Body of pancreas (tissue), 4 donors: ENCODE measurements around the gene OR8D1. TPM values are rescaled to one million over a fixed set of nuclear protein-coding genes. Genes with fewer than 3 reads are reported as not detected.

Experiments
- ATAC-seq: fragments of 150-250 bp; one replicate; pipeline ENCODE4 v1.9.1; 2016
- DNase-seq, 4 donors: peaks; one replicate each; pipeline ENCODE4 v3.0.0-alpha.2; 2019
- H3K27ac ChIP-seq, 4 donors: fragments of 200-600 bp; sonication (generic); 1 replicate in 3 of 4; 2 replicates in 1 of 4; pipeline versions ENCODE4 v1.5.1 to v1.6.1; 2016 to 2019; ENCODE audit warnings: mild to moderate bottlenecking in 1 of 4, mixed read lengths in 1 of 4, moderate library complexity in 1 of 4
- H3K27me3 ChIP-seq, 2 donors: fragments of 200-600 bp; sonication (generic); one replicate each; pipeline ENCODE4 v1.6.0; 2016; ENCODE audit warnings: mild to moderate bottlenecking in 1 of 2
- H3K36me3 ChIP-seq, 2 donors: fragments of 200-600 bp; sonication (generic); replicated peaks in 1 of 2; 2 replicates each; pipeline ENCODE4 v1.5.1; 2016; ENCODE audit warnings: low read depth in 2 of 2; ENCODE audit not compliant: insufficient read depth in 1 of 2
- H3K4me1 ChIP-seq: fragments of 200-600 bp; sonication (generic); one replicate; pipeline ENCODE4 v1.6.0; 2016
- H3K4me3 ChIP-seq, 2 donors: fragments of 200-600 bp; sonication (generic); 1 replicate in 1 of 2; 2 replicates in 1 of 2; pipeline ENCODE4 v1.5.1; 2016 to 2019
- H3K9me3 ChIP-seq, 3 donors: fragments of 200-600 bp; sonication (generic); 1 replicate in 2 of 3; 2 replicates in 1 of 3; pipeline ENCODE4 v1.5.1; 2016
- POLR2A ChIP-seq, 3 donors: fragments of 450-650 bp; IDR thresholded peaks; one replicate each; pipeline ENCODE4 v1.6.1; 2016; ENCODE audit warnings: antibody characterized with exemption in 3 of 3, mild to moderate bottlenecking in 2 of 3
- WGBS, 2 donors: methylation state at CpG; one replicate each; pipeline ENCODE4 v1.1.5; 2017; 5-methylcytosine and 5-hydroxymethylcytosine counted together
- intact Hi-C: fragments of 100-400 bp; cut with DNase I; formaldehyde crosslinking; loops from one replicate; pipeline ENCODE4 v1.15.1; 2023
- total RNA-seq, 2 donors: library from RNA; depleted of rRNA; stranded (reverse); fragments of >200 nt; gene quantifications; one replicate each; pipeline ENCODE4 v1.1.0, GENCODE V29; 2016
- TF ChIP-seq, protein P1 (sequence below), 7 experiments: fragments of 450-650 bp in 4 of 7; fragments of 200-600 bp in 3 of 7; sonication (generic) in 3 of 7; IDR thresholded peaks; one replicate each; pipeline ENCODE4 v1.5.1; 2016 to 2019; ENCODE audit warnings: antibody characterized with exemption in 7 of 7

OR8D1 gene
- total RNA-seq, 2 donors from 2014 or later: not detected

DNA sequence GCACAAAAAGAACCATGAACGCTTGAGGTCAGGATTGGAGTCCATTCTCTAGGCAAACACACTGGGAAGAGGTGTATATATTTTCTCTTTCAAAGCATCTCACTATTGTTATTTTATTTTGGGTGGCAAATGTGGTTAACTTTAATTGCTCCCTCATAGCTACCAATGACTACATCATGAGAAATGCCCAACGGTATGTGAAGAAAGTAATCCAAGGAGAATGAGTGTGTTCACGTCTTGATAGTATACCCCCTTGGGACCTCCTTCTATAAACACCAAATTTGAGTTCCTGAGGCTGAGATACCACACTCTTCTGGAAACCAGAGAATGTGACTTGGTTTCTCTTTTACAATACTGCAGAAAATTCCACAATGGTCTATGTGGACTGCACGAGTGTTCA, 15.8 kb downstream of the OR8D1 start:
- no peak for ATAC-seq
- WGBS, 2 donors: 80 to 88% methylated on average over 4 of the region's 4 CpGs
- no peak overlapping the region for H3K27ac ChIP-seq
- no peak for TF ChIP-seq POLR2A (IDR thresholded peaks at IDR 0.05)
- TF ChIP-seq, protein P1, sequence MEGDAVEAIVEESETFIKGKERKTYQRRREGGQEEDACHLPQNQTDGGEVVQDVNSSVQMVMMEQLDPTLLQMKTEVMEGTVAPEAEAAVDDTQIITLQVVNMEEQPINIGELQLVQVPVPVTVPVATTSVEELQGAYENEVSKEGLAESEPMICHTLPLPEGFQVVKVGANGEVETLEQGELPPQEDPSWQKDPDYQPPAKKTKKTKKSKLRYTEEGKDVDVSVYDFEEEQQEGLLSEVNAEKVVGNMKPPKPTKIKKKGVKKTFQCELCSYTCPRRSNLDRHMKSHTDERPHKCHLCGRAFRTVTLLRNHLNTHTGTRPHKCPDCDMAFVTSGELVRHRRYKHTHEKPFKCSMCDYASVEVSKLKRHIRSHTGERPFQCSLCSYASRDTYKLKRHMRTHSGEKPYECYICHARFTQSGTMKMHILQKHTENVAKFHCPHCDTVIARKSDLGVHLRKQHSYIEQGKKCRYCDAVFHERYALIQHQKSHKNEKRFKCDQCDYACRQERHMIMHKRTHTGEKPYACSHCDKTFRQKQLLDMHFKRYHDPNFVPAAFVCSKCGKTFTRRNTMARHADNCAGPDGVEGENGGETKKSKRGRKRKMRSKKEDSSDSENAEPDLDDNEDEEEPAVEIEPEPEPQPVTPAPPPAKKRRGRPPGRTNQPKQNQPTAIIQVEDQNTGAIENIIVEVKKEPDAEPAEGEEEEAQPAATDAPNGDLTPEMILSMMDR (IDR thresholded peaks at IDR 0.05): no peak
- no peaks in the 10 kb centered on the region for H3K36me3 ChIP-seq
- H3K4me1 ChIP-seq: no peaks in the 10 kb centered on the region
- DNase-seq: no peak
- H3K4me3 ChIP-seq: no peak overlapping the region
- no peaks in the 10 kb centered on the region for H3K9me3 ChIP-seq
- intact Hi-C loops: no loop called here
- H3K27me3 ChIP-seq: no peaks in the 10 kb centered on the region

DNA sequence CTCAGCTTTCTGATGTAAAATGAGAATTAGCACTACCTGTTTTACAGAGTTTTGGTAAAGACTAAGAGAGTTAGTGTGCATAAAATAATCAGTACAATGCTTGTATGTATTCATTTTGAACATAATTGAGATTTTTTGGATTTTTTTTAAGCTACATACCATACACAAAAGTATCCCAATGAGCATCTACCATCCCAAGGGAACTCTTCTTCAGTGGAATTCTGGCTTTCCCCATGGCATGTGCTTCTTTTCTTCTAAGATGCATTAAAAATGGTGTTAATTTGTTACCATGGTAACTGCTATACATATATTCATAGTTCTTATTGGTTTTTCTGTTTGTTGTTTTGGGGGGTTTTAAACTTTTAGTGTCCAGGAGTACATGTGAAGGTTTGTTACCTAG, 17.7 kb downstream of the OR8D1 start:
- ATAC-seq (no peak), DNase-seq (no peak)
- no peak for TF ChIP-seq POLR2A (IDR thresholded peaks at IDR 0.05)
- TF ChIP-seq, protein P1 (IDR thresholded peaks at IDR 0.05): no peak
- Histone ChIP-seq H3K27me3 (no peaks in the 10 kb centered on the region), H3K4me1 (no peaks in the 10 kb centered on the region), H3K9me3 (no peaks in the 10 kb centered on the region), H3K36me3 (no peaks in the 10 kb centered on the region), H3K27ac (no peak overlapping the region), H3K4me3 (no peak overlapping the region)
- intact Hi-C loops: no loop called here

DNA sequence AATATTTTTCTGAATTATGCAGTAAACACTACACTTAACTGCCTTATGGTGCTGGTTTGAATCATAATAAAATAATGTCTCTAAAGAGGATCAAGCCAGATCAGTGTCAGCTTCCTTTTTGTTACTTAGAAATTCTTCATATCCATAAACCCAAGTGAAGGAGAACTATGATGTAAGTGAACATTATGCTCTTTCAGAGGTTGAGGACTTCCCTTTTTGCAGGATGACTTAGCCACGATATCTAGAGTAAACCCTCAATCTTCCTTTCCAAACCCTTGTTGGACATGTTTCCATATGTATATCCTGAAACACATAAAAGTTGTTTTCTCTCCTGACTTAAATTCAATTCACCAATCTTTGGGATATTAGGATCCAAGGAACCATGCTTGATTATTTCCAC, 19.1 kb downstream of the OR8D1 start:
- 52 to 71% methylated on average over 1 of the region's 1 CpG for WGBS, 2 donors

DNA sequence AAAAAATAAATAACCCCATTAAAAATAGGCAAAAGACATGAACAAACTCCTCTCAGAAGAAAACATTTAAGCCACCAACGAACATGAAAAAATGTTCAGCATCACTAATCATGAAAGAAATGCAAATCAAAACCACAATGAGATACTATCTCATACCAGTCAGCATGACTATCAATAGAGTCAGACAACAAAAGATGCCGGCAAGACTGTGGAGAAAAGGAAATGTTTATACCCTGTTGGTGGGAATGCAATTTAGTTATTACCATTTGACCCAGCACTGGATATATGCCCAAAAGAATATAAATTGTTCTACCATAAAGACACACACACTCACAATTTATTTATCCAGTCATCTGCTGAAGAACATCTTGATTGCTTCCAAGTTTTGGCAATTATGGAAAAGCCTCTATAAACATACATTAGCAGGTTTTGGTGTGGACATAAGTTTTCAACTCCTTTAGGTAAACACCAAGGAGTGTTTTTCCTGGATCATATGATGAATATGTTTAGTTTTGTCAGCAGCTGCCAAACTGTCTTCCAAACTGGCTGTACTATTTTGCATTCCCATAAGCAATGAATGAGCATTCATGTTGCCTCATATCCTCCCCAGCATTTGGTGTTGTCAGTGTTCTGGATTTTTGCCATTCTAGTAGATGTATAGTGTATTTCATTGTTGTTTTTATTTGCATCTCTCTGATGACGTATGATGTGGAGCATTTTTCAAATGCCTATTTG, 28.0 kb downstream of the OR8D1 start:
- 60 to 71% methylated on average over 3 of the region's 3 CpGs for WGBS, 2 donors
- H3K36me3 ChIP-seq: no peaks in the 10 kb centered on the region
- intact Hi-C loops: no loop called here

More for the DNA sequence above, 19.1 kb downstream of the OR8D1 start:
- Histone ChIP-seq H3K36me3 (no peaks in the 10 kb centered on the region), H3K4me1 (no peaks in the 10 kb centered on the region), H3K27ac (no peak overlapping the region), H3K9me3 (no peaks in the 10 kb centered on the region), H3K4me3 (no peak overlapping the region), H3K27me3 (no peaks in the 10 kb centered on the region)
- ATAC-seq (no peak), DNase-seq (no peak)
- intact Hi-C loops: no loop called here
- no peak for TF ChIP-seq POLR2A (IDR thresholded peaks at IDR 0.05)
- TF ChIP-seq, protein P1 (IDR thresholded peaks at IDR 0.05): no peak

More for the DNA sequence above, 28.0 kb downstream of the OR8D1 start:
- no peak overlapping the region for H3K27ac ChIP-seq
- no peaks in the 10 kb centered on the region for H3K9me3 ChIP-seq
- H3K4me3 ChIP-seq: no peak overlapping the region
- no peak for DNase-seq
- H3K4me1 ChIP-seq: no peaks in the 10 kb centered on the region
- no peaks in the 10 kb centered on the region for H3K27me3 ChIP-seq
- TF ChIP-seq POLR2A (IDR thresholded peaks at IDR 0.05): no peak
- TF ChIP-seq, protein P1 (IDR thresholded peaks at IDR 0.05): no peak
- ATAC-seq: no peak
